AG09309 (cell line): ENCODE results near the gene USP10.

Source experiments
- DNase-seq: peaks from one replicate; pipeline ENCODE4 v3.0.0-alpha.2; 2010; ENCODE audit warnings: low read depth
- H3K4me3 ChIP-seq: 2 replicates; pipeline ENCODE4 v1.5.1; 2011; ENCODE audit warnings: mild to moderate bottlenecking, low read depth, low read length, moderate library complexity; ENCODE audit not compliant: control insufficient read depth
- TF ChIP-seq, protein P1 (sequence below): IDR thresholded peaks from 2 replicates; pipeline ENCODE4 v1.5.1; 2011; ENCODE audit warnings: mild to moderate bottlenecking, low read depth, low read length, inconsistent platforms; ENCODE audit not compliant: insufficient read depth, control insufficient read depth; ENCODE audit errors: missing control alignments

The USP10 gene

DNA sequence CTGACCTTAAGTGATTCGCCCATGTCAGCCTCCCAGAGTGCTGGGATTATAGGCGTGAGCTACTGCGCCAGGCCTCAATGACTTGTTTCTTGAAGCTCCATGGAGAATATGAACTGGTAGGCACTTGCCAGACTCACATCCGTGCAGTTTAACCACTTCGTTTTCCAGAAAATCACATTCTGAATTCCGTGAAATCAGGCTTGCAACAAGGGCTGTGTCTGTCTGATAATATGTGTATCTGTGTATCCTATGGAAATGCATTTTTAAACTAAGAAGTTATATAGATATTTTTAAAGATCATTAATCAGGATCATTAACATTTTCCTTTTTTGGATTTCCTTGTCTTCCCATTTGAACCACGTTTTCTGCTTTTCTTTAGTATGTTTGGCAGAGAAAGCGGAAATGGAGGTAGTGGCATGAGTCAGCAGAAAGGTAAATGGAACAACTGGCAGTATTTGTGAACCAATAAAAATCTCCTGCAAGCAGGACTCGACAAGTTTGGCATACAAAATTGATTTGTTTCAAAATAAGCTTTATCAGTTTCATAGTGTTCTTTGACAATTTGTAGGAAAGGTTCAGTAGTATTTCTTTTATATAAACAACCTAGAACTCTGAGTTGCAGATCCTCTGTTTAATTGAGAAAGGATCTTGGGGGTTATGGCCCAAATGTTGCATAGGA is 33.0 kb downstream of the USP10 start:
- no peak overlapping the region for H3K4me3 ChIP-seq
- no peak for DNase-seq
- TF ChIP-seq, protein P1, sequence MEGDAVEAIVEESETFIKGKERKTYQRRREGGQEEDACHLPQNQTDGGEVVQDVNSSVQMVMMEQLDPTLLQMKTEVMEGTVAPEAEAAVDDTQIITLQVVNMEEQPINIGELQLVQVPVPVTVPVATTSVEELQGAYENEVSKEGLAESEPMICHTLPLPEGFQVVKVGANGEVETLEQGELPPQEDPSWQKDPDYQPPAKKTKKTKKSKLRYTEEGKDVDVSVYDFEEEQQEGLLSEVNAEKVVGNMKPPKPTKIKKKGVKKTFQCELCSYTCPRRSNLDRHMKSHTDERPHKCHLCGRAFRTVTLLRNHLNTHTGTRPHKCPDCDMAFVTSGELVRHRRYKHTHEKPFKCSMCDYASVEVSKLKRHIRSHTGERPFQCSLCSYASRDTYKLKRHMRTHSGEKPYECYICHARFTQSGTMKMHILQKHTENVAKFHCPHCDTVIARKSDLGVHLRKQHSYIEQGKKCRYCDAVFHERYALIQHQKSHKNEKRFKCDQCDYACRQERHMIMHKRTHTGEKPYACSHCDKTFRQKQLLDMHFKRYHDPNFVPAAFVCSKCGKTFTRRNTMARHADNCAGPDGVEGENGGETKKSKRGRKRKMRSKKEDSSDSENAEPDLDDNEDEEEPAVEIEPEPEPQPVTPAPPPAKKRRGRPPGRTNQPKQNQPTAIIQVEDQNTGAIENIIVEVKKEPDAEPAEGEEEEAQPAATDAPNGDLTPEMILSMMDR = no peak

DNA sequence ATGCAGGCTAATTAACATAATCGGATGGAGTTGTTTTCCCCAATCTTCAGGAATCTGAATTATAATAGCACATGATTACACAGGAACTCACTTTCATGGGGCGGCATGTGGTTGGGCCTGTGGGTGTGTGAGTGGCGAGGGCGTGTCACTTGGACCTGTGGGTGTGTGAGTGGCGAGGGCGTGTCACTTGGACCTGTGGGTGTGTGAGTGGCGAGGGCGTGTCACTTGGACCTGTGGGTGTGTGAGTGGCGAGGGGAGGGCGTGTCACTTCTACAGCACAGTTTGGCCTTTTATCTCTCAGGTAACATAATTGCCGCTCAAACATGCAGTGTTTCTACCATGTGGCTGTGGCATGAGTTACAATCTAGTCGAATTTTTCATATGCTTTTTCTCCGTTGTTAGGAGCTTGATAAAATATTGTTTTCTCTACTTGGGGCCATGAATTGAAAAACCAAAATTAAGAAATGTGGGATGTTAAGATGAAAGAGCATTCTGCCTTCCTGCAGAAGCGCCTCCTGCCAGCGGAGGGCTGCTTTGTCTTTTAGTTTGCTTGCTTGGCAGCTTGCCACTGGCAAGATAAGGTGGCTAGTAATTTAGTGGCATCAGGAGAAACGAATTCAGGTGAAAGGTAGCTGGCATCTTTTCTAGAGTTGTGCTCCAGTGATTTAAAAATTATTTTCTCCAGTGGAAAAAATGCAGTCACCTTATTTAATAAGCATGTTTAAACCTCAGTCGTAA is 36.2 kb downstream of the USP10 start:
- DNase-seq = no peak

DNA sequence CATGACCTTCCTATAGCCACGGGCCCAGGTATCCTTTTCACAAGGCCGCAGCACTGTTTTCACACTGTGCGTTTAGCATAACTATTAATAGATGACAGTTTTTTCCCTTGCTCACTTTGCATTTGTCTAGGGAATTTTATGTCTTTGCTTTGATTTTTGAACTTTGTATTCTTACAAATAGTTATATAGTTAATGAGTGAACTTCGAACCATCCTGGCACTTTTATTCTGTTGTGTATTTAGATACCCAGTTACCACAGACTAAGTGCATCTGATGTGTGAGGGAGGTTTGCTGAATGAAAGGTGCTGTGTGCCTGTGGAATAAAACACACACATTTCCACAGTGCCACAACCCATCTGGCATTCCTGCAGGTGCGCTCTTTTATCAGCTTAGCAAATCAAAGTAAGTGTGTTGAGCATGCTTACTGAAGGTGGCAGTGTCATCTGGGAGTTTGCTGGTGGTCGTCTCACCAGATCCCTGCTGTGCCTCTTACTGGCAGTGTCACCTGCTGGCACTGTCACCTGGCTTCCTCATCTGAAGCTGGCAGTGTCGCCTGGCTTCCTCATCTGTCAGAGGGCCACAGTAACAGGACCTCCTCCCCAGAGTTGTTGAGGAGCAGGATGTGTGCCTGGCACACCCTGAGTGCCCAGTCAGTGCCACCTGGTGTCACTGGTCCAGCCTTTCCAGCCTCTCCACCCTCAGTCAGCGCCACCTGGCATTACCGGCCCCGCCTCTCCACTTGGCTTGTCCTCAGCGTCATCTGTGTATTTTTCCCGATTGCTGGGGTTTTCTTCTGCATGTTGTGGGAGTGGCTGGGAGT is 37.6 kb downstream of the USP10 start:
- TF ChIP-seq, protein P1 = no peak
- no peak overlapping the region for H3K4me3 ChIP-seq
- no peak for DNase-seq

More for the DNA sequence above, 36.2 kb downstream of the USP10 start:
- no peak overlapping the region for H3K4me3 ChIP-seq
- TF ChIP-seq, protein P1 = no peak

DNA sequence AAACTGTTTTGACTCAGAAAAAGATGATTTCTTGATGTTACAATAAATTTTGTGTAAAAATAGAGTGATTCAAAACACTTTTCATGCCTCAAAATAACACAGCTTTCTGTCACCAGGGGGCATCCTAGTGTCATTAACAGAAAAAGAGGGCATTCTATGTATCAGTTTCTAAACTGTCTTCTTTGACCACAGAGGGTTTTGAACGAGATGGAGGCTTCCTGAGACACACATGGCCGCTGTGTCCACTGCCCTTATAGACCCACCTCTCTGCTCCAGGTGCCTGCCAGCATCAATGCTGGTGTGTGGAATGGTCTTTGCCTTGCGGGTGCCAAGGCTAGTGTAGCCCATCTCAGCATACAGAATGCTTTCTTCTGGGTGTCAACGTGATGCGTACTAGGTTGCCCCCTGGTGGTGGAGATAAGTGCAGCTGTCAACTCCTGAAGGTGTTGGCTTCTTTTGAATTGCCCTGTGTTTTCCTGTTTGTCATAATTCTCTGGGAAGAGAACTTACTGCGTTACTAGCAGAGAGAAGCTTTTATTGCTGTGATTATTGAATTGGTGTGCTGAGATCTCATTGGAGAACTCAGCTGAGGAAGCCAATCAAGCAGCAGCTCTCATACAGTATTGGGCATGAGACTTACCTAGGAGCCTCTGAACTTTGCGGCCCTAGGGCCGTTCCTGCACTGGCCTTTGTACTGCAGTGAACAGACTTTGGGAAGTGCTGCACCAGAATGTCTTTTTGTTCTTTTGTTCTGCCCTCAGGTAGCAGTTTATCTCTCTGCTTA is 38.6 kb downstream of the USP10 start:
- no peak for DNase-seq
- H3K4me3 ChIP-seq = no peak overlapping the region
- TF ChIP-seq, protein P1 = peak; percentile 84

DNA sequence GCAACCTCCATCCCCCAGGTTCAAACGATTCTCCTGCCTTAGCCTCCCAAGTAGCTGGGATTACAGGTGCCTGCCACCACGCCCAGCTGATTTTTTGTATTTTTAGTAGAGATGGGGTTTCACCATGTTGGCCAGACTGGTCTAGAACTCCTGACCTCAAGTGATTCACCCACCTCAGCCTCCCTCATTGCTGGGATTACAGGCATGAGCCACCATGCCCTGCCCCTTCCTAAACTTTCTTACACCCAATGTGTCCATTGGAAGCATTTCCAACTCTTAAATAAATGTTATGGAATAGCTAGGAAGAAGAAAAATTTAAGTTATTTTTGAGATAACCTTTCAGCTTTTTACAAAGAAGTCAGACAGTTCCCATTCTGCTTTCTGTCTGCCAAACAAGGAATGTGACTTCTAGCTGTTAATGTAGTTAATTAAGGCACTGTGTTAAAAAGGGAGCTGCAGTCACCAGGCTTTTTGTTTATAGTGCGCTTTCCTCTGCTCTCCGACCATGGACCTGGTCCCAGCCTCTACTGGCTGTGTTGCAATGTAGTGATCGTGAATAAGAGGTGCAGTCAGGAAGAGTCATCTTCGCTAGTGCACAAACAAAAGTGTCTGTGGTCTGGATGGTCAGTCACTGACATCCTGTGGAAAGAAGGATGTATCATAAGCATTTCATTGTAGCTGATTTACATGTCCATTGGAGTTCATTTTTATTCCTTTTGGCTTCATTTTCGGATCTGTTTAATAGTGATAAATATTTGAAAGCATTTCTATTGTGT is 39.7 kb downstream of the USP10 start:
- DNase-seq = peak; percentile 81
- H3K4me3 ChIP-seq = no peak overlapping the region
- TF ChIP-seq, protein P1 = no peak
